C4-2B (cell line): Measurements from ENCODE around the gene ACAD10.
A peak's percentile ranks its signal among the peaks of the same experiment; 100 is the strongest.

Experiments
- CTCF ChIP-seq: fragments of 450-650 bp; conservative IDR thresholded peaks from 2 replicates; pipeline ENCODE4 v1.5.1; 2017; ENCODE audit warnings: mild to moderate bottlenecking
- ZFX ChIP-seq: fragments of 450-650 bp; IDR thresholded peaks from 2 replicates; pipeline ENCODE4 v1.6.1; 2017

DNA sequence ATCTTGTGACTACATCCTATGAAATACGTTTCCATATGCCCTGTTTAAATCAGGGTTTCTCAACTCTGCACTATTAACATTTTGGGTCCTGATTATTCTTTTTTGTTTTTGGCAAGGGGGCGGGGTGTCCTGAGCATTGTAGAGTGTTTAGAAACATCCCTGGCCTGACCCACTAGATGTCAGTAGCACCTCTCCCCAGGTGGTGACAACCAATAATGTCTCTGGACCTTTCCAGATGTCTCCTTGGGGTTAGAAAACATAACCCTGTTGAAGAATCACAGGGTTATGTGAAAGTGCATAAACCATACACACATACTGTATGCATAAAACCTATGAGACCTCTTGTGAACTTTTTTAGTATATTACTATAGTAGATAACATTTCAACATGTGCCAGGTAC is 1.4 kb downstream of the ACAD10 start:
- TF ChIP-seq CTCF (peak; percentile 47), ZFX (no peak)
